Ascending aorta (tissue), 2 donors: ENCODE data around the gene CCDC187. TPM values are rescaled to one million over a fixed set of nuclear protein-coding genes. Genes with fewer than 3 reads are reported as not detected.

Source experiments
- DNase-seq, 2 donors: peaks; one replicate each; pipeline ENCODE4 v3.0.0-alpha.2; 2019; ENCODE audit warnings: low spot score in 2 of 2
- H3K27ac ChIP-seq, 2 donors: fragments of 200-600 bp; sonication (generic); one replicate each; pipeline ENCODE4 v1.5.1; 2016 to 2017; ENCODE audit warnings: mild to moderate bottlenecking in 1 of 2
- H3K27me3 ChIP-seq: fragments of 200-600 bp; sonication (generic); one replicate; pipeline ENCODE4 v1.5.1; 2017
- H3K36me3 ChIP-seq, 2 donors: fragments of 200-600 bp; sonication (generic); one replicate each; pipeline ENCODE4 v1.5.1; 2016
- H3K4me1 ChIP-seq, 2 donors: fragments of 200-600 bp; sonication (generic); one replicate each; pipeline ENCODE4 v1.5.1; 2016 to 2017; ENCODE audit warnings: mild to moderate bottlenecking in 1 of 2
- H3K4me3 ChIP-seq, 2 donors: fragments of 200-600 bp; sonication (generic); one replicate each; pipeline ENCODE4 v1.5.1; 2016 to 2017; ENCODE audit warnings: mild to moderate bottlenecking in 1 of 2
- H3K9me3 ChIP-seq, 2 donors: fragments of 200-600 bp; sonication (generic); one replicate each; pipeline ENCODE4 v1.5.1; 2016
- CTCF ChIP-seq, 3 experiments: fragments of 200-600 bp in 2 of 3; fragments of 450-650 bp in 1 of 3; sonication (generic) in 2 of 3; IDR thresholded peaks; one replicate each; pipeline ENCODE4 v1.5.1; 2016 to 2019; ENCODE audit warnings: antibody characterized with exemption in 3 of 3, mild to moderate bottlenecking in 1 of 3, moderate library complexity in 1 of 3
- intact Hi-C: fragments of 100-400 bp; cut with DNase I; formaldehyde crosslinking; loops from one replicate; pipeline ENCODE4 v1.15.1; 2023
- total RNA-seq: library from RNA; depleted of rRNA; stranded (reverse); fragments of >200 nt; gene quantifications from one replicate; pipeline ENCODE4 v1.1.0, GENCODE V29; 2016

The CCDC187 gene
- total RNA-seq, 1 donor from 2014 or later: under 0.01 TPM

DNA sequence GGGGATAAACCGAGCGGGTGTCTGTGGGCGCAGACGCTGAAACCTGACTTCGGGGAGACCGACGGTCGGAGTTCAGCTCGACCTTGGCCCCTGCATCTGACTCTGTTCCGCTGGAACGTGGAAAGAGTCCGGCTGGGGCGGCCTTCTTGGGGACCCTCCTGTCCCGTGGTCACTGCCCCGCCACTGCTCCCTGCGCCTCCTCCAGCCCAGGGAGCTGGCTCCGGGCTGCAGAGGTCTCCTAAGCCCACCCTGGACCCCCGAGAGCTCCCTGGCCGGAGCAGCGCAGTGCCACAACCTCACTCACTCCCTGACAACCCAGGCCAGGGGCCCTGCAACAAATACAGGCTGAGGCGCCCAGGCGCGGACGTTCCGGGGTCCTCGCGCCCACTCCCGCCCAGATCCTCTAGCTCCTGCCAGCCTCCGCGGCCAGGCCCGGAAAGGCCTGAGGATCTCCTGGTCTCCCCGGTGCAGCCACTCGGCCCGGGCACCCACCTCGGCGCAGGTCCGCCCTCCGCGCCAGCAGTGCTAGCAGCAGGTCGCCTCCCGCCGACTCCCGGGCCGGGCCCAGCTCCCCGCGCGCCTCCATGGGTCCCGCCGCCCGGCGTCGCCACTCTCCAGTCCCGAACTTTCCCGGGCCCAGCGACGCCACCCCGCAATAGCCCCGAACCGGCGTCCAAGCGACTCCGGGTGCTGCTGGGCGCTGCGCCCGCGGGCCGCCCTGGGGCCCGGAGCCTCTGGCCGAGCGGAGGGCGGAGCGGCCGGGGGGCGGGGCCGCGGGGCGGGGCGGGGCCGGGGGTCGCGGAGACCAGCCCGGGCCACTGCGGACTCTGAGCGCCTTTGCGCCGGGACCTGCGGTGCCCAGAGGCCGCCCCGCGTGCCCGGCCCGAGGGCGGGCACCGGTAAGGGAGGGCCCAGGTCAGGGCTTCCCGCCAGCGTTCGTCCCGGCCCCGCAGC lies 101.2 kb downstream of the CCDC187 start:
- H3K4me1 ChIP-seq: no peaks in the 10 kb centered on the region
- no peaks in the 10 kb centered on the region for H3K36me3 ChIP-seq
- TF ChIP-seq CTCF (IDR thresholded peaks at IDR 0.05): no peak
- intact Hi-C loops: no loop called here
- H3K27ac ChIP-seq: no peak overlapping the region
- H3K4me3 ChIP-seq: no peak overlapping the region
- DNase-seq: no peak
- H3K9me3 ChIP-seq: no peaks in the 10 kb centered on the region
- peaks cover 35% of the 10 kb centered on the region for H3K27me3 ChIP-seq

- no peak for TF ChIP-seq CTCF (IDR thresholded peaks at IDR 0.05)
- Histone ChIP-seq H3K4me3 (no peak overlapping the region), H3K27me3 (peaks cover 39% of the 10 kb centered on the region), H3K27ac (no peak overlapping the region), H3K9me3 (no peaks in the 10 kb centered on the region), H3K4me1 (no peaks in the 10 kb centered on the region), H3K36me3 (no peaks in the 10 kb centered on the region)
- intact Hi-C loops: no loop called here
- DNase-seq: no peak
Observed at GRCh38 chr9:136201609-136202453, 102.1 kb downstream of the CCDC187 start.

- no peak overlapping the region for H3K4me3 ChIP-seq
Observed at GRCh38 chr9:136201174-136201573, 102.7 kb downstream of the CCDC187 start.

DNA sequence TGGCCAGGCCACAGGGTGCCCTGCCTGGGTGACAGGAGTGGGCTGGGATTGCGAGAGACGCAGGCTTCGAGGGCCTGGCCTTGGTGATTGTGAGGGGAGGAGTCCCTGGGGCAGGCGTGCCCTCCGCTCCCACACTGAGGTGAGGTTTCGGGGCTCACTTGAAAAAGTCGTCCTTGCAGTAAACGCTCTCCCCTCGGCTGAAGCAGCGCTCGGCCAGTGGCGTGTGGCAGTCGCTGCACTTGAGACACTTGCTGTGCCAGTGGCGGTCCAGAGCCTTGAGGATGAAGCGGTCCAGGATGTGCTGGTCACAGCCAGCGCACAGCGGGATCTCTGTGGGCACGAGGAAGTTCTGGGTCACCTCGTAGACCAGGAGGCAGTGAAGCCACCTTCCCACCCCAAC lies 103.5 kb downstream of the CCDC187 start:
- no peaks in the 10 kb centered on the region for H3K9me3 ChIP-seq
- H3K4me1 ChIP-seq: no peaks in the 10 kb centered on the region
- H3K27me3 ChIP-seq: peaks cover 43% of the 10 kb centered on the region
- TF ChIP-seq CTCF (IDR thresholded peaks at IDR 0.05): no peak
- no peak overlapping the region for H3K27ac ChIP-seq
- H3K4me3 ChIP-seq: no peak overlapping the region
- DNase-seq: no peak
- H3K36me3 ChIP-seq: no peaks in the 10 kb centered on the region
- intact Hi-C loops: no loop called here

More at GRCh38 chr9:136201174-136201573, 102.7 kb downstream of the CCDC187 start:
- TF ChIP-seq CTCF (IDR thresholded peaks at IDR 0.05): no peak
- Histone ChIP-seq H3K9me3 (no peaks in the 10 kb centered on the region), H3K27me3 (peaks cover 39% of the 10 kb centered on the region), H3K4me1 (no peaks in the 10 kb centered on the region), H3K36me3 (no peaks in the 10 kb centered on the region), H3K27ac (no peak overlapping the region)
- intact Hi-C loops: no loop called here
- no peak for DNase-seq

Other genes with a start within 250 kb of the CCDC187 start
- gene NACC2, start 208.8 kb downstream of the CCDC187 start, total RNA-seq: 72.2 TPM
- 80.3 TPM for gene TMEM250, start 185.2 kb downstream of the CCDC187 start, total RNA-seq
- not detected for gene LHX3, start 99.0 kb downstream of the CCDC187 start, total RNA-seq
- 3.7 TPM for gene QSOX2, start 58.3 kb downstream of the CCDC187 start, total RNA-seq
- 85.1 TPM for gene GPSM1, start 23.4 kb upstream of the CCDC187 start, total RNA-seq
- 191 TPM for gene DNLZ, start 59.6 kb upstream of the CCDC187 start, total RNA-seq
- 0.43 TPM for gene CARD9, start 69.6 kb upstream of the CCDC187 start, total RNA-seq
- gene SNAPC4, start 96.1 kb upstream of the CCDC187 start, total RNA-seq: 9.4 TPM
- gene ENTR1, start 106.5 kb upstream of the CCDC187 start, total RNA-seq: 27.7 TPM
- gene PMPCA, start 106.6 kb upstream of the CCDC187 start, total RNA-seq: 69.1 TPM
- gene INPP5E, start 135.8 kb upstream of the CCDC187 start, total RNA-seq: 20.2 TPM
- 66.1 TPM for gene SEC16A, start 178.9 kb upstream of the CCDC187 start, total RNA-seq
- gene NOTCH1, start 242.0 kb upstream of the CCDC187 start, total RNA-seq: 120 TPM